ENCODE results near the gene DDX54.
A peak's percentile ranks its signal among the peaks of the same experiment; 100 is the strongest.
"Not testable (repeated sequence)": the region's sequence is repeated elsewhere in the genome, so short reads cannot be mapped to it uniquely, and the experiment has no call there.

The DDX54 gene

DNA sequence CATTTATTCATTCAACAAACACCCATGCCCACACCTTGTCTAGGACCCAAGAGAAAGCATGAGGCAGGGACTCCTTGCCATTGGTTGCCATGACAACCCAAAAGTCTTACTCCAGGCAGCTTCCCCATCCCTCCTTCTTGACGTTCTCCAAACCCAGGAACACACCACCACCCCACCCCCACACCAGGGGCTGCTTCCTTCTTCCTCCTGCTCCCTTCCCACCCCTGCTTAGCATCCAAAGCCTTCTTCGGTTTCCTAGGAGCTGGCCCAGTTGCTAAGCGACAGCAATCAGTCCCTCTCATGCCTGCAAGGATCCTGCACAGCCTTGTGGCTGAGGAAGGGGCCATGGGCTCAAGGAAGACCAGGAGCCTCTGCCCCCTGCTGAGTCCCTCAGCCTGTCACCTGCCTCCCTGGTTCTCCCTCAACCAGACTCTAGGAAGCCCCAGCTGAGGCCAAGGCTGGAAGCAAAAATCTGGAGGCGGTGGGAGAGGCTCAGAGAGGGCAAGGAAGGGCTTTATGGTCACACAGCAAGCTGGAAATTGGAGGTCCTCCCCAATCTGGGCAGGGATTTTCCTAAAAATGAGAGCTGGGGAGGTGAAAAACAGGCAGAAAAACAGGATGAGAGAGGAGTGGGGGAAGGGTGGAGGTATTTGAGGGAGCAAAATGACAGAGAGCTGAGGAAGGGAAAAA is 65.2 kb downstream of the DDX54 start:
- TF ChIP-seq, protein P1, sequence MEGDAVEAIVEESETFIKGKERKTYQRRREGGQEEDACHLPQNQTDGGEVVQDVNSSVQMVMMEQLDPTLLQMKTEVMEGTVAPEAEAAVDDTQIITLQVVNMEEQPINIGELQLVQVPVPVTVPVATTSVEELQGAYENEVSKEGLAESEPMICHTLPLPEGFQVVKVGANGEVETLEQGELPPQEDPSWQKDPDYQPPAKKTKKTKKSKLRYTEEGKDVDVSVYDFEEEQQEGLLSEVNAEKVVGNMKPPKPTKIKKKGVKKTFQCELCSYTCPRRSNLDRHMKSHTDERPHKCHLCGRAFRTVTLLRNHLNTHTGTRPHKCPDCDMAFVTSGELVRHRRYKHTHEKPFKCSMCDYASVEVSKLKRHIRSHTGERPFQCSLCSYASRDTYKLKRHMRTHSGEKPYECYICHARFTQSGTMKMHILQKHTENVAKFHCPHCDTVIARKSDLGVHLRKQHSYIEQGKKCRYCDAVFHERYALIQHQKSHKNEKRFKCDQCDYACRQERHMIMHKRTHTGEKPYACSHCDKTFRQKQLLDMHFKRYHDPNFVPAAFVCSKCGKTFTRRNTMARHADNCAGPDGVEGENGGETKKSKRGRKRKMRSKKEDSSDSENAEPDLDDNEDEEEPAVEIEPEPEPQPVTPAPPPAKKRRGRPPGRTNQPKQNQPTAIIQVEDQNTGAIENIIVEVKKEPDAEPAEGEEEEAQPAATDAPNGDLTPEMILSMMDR (IDR thresholded peaks at IDR 0.05; ENCODE audit: low read length): no peak
- TF ChIP-seq EZH2 (IDR thresholded peaks at IDR 0.05; ENCODE audit: borderline replicate concordance, low read length): no peak
- Histone ChIP-seq H3K9me2 (ENCODE audit: low read depth, low read length) (no peaks in the 10 kb centered on the region), H3K27ac (ENCODE audit: low read depth, low read length, poor library complexity, severe bottlenecking) (peak overlapping the region; percentile 84), H3K9me3 (ENCODE audit: low read length) (peaks cover 11% of the 10 kb centered on the region), H3K4me3 (ENCODE audit: low read depth, low read length, poor library complexity, severe bottlenecking) (no peak overlapping the region), H3K4me1 (ENCODE audit: insufficient read depth, low read length, severe bottlenecking) (peaks cover 35% of the 10 kb centered on the region), H3K36me3 (ENCODE audit: insufficient read depth, low read length) (peaks cover 87% of the 10 kb centered on the region), H3F3A (ENCODE audit: insufficient read depth, low read length) (no peaks in the 10 kb centered on the region), H3K4me2 (ENCODE audit: low read length) (no peak overlapping the region), H3K79me2 (ENCODE audit: insufficient read depth, low read length) (no peaks in the 10 kb centered on the region), H3K9ac (ENCODE audit: low read length) (peak overlapping the region; percentile 7; the same call in 1 of the 2 replicates), H2AFZ (ENCODE audit: low read length) (no peak overlapping the region), H4K20me1 (ENCODE audit: insufficient read depth, low read length) (no peaks in the 10 kb centered on the region), H3K27me3 (ENCODE audit: insufficient read depth, low read length) (no peaks in the 10 kb centered on the region)

DNA sequence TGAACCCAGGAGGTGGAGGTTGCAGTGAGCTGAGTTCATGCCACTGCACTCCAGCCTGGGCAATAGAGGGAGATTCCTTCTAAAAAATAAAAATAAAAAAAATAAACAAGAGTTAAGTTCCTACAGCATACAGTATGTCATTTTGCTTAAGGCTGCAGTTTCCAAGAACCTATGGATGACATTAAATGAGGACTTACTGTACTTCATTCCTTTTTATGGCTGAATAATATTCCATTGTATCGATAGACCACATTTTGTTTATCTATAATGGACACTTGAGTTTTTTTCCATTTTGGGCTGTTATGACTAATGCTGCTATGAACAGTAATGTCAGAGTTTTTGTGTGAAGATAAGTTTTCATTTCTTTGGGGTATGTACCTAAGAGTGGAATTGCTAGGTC is 67.1 kb downstream of the DDX54 start:
- H2AFZ ChIP-seq (ENCODE audit: low read length): no peak overlapping the region
- H3K4me2 ChIP-seq (ENCODE audit: low read length): no peak overlapping the region
- peak overlapping the region; percentile 76 for H3K27ac ChIP-seq (ENCODE audit: low read depth, low read length, poor library complexity, severe bottlenecking)
- H3F3A ChIP-seq (ENCODE audit: insufficient read depth, low read length): no peaks in the 10 kb centered on the region
- no peaks in the 10 kb centered on the region for H3K9me2 ChIP-seq (ENCODE audit: low read depth, low read length)
- H3K36me3 ChIP-seq (ENCODE audit: insufficient read depth, low read length): peaks cover 87% of the 10 kb centered on the region
- TF ChIP-seq, protein P1 (IDR thresholded peaks at IDR 0.05; ENCODE audit: low read length): no peak
- TF ChIP-seq EZH2 (IDR thresholded peaks at IDR 0.05; ENCODE audit: borderline replicate concordance, low read length): no peak
- no peak overlapping the region for H3K9ac ChIP-seq (ENCODE audit: low read length)
- H3K4me1 ChIP-seq (ENCODE audit: insufficient read depth, low read length, severe bottlenecking): peaks cover 35% of the 10 kb centered on the region
- H3K79me2 ChIP-seq (ENCODE audit: insufficient read depth, low read length): no peaks in the 10 kb centered on the region
- no peak overlapping the region for H3K4me3 ChIP-seq (ENCODE audit: low read depth, low read length, poor library complexity, severe bottlenecking)
- peaks cover 4% of the 10 kb centered on the region for H3K9me3 ChIP-seq (ENCODE audit: low read length)
- H3K27me3 ChIP-seq (ENCODE audit: insufficient read depth, low read length): no peaks in the 10 kb centered on the region
- H4K20me1 ChIP-seq (ENCODE audit: insufficient read depth, low read length): no peaks in the 10 kb centered on the region

DNA sequence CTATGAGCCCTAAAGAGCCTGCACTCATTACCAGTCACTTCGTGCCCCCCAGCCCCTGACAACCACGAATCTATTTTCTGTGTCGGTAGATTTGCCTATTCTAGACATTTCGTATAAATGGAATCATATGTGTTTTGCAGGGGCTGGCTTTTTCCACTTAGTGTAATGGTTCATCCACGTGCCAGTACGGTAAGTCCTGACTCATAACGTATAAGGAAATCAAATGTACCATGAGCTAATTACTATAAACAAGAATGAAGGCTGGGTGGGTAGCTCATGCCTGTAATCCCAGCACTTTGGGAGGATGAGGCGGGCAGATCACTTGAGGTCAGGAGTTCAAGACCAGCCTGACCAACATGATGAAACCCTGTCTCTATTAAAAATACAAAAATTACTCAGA is 67.6 kb downstream of the DDX54 start:
- not testable (repeated sequence) for H3K79me2 ChIP-seq (ENCODE audit: insufficient read depth, low read length); H3K27me3 ChIP-seq (ENCODE audit: insufficient read depth, low read length); H3K9me3 ChIP-seq (ENCODE audit: low read length); H2AFZ ChIP-seq (ENCODE audit: low read length); H3K4me3 ChIP-seq (ENCODE audit: low read depth, low read length, poor library complexity, severe bottlenecking); H3K9ac ChIP-seq (ENCODE audit: low read length); H4K20me1 ChIP-seq (ENCODE audit: insufficient read depth, low read length); H3F3A ChIP-seq (ENCODE audit: insufficient read depth, low read length); H3K4me2 ChIP-seq (ENCODE audit: low read length); H3K9me2 ChIP-seq (ENCODE audit: low read depth, low read length)
- peaks cover 35% of the 10 kb centered on the region for H3K4me1 ChIP-seq (ENCODE audit: insufficient read depth, low read length, severe bottlenecking)
- H3K36me3 ChIP-seq (ENCODE audit: insufficient read depth, low read length): peaks cover 85% of the 10 kb centered on the region
- H3K27ac ChIP-seq (ENCODE audit: low read depth, low read length, poor library complexity, severe bottlenecking): peak overlapping the region; percentile 76

DNA sequence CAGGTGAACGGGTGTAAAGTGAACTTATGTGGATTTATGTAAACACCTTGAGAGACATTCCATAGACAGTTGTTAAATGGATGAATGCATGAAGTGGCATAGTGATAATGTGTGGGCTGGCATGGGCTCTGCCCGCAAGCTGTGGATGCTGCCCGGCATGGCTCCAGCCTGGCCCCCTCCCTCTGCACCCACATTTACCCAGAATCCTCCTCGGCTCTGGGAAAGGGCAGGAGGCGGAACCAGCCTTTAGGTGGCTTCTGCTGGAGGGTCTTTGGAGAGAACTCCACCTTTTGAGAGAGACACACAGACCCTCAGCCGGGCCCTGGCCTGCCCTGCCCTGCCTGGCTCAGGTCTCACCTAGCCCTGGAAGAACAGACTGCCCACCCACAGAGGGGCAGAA is 68.4 kb downstream of the DDX54 start:
- Histone ChIP-seq H3K4me2 (ENCODE audit: low read length) (no peak overlapping the region), H3F3A (ENCODE audit: insufficient read depth, low read length) (no peaks in the 10 kb centered on the region), H3K9me2 (ENCODE audit: low read depth, low read length) (no peaks in the 10 kb centered on the region), H2AFZ (ENCODE audit: low read length) (no peak overlapping the region), H3K9ac (ENCODE audit: low read length) (no peak overlapping the region; the same call in 1 of the 2 replicates), H3K27me3 (ENCODE audit: insufficient read depth, low read length) (no peaks in the 10 kb centered on the region), H3K27ac (ENCODE audit: low read depth, low read length, poor library complexity, severe bottlenecking) (peak overlapping the region; percentile 76), H3K79me2 (ENCODE audit: insufficient read depth, low read length) (no peaks in the 10 kb centered on the region), H4K20me1 (ENCODE audit: insufficient read depth, low read length) (no peaks in the 10 kb centered on the region), H3K9me3 (ENCODE audit: low read length) (no peaks in the 10 kb centered on the region), H3K4me1 (ENCODE audit: insufficient read depth, low read length, severe bottlenecking) (peaks cover 30% of the 10 kb centered on the region), H3K4me3 (ENCODE audit: low read depth, low read length, poor library complexity, severe bottlenecking) (no peak overlapping the region), H3K36me3 (ENCODE audit: insufficient read depth, low read length) (peaks cover 85% of the 10 kb centered on the region)
- no peak for TF ChIP-seq EZH2 (IDR thresholded peaks at IDR 0.05; ENCODE audit: borderline replicate concordance, low read length)
- TF ChIP-seq, protein P1 (IDR thresholded peaks at IDR 0.05; ENCODE audit: low read length): no peak
